HT-29 (cell line): ENCODE results near the gene KDM4C. TPM values are rescaled to one million over a fixed set of nuclear protein-coding genes. Genes with fewer than 3 reads are reported as not detected.

Source experiments
- DNase-seq: peaks from one replicate; pipeline ENCODE4 v3.0.0-alpha.2; 2015; ENCODE audit warnings: low spot score
- total RNA-seq: library from RNA; depleted of rRNA; stranded (reverse); fragments of >200 nt; shearing (Covaris generic); gene quantifications from 2 replicates; pipeline ENCODE4 v1.2.3, GENCODE V29; 2014

KDM4C gene
- total RNA-seq, 1 experiment from 2014 or later, result 22.4 TPM

GRCh38 chr9:7139886-7140285 lies 382.1 kb downstream of the KDM4C start:
- DNase-seq, result peak; percentile 20

GRCh38 chr9:7140401-7140800 lies 382.6 kb downstream of the KDM4C start:
- DNase-seq, result no peak

GRCh38 chr9:7143645-7144200 lies 385.9 kb downstream of the KDM4C start:
- DNase-seq, result no peak

- no peak for DNase-seq
Observed at GRCh38 chr9:7144265-7145046, 386.7 kb downstream of the KDM4C start.

GRCh38 chr9:7145361-7146069 lies 387.7 kb downstream of the KDM4C start:
- no peak for DNase-seq

- peak; percentile 19 for DNase-seq
Observed at GRCh38 chr9:7146582-7146981, 388.8 kb downstream of the KDM4C start.

GRCh38 chr9:7147121-7148090 lies 389.6 kb downstream of the KDM4C start:
- DNase-seq, result no peak

- DNase-seq, result no peak
Observed at GRCh38 chr9:7148243-7148765, 390.5 kb downstream of the KDM4C start.

- no peak for DNase-seq
Observed at GRCh38 chr9:7149258-7149657, 391.5 kb downstream of the KDM4C start.

- peak; percentile 28 for DNase-seq
Observed at GRCh38 chr9:7150153-7150890, 392.5 kb downstream of the KDM4C start.

GRCh38 chr9:7153134-7153533 lies 395.4 kb downstream of the KDM4C start:
- no peak for DNase-seq

- DNase-seq, result no peak
Observed at GRCh38 chr9:7153566-7153965, 395.8 kb downstream of the KDM4C start.

- no peak for DNase-seq
Observed at GRCh38 chr9:7154003-7154619, 396.3 kb downstream of the KDM4C start.

- no peak for DNase-seq
Observed at GRCh38 chr9:7154650-7155049, 396.9 kb downstream of the KDM4C start.

GRCh38 chr9:7161469-7161868 lies 403.7 kb downstream of the KDM4C start:
- no peak for DNase-seq

GRCh38 chr9:7163932-7164331 lies 406.2 kb downstream of the KDM4C start:
- no peak for DNase-seq

GRCh38 chr9:7164440-7165330 lies 406.9 kb downstream of the KDM4C start:
- no peak for DNase-seq

- DNase-seq, result no peak
Observed at GRCh38 chr9:7165331-7165975, 407.7 kb downstream of the KDM4C start.

- no peak for DNase-seq
Observed at GRCh38 chr9:7166074-7166473, 408.3 kb downstream of the KDM4C start.
